ENCODE measurements around the gene ALAS1.

Gene ALAS1

GRCh38 chr3:52236424-52236886 is 38.5 kb downstream of the ALAS1 start:
- DNase-seq = no peak

- no peak for DNase-seq
Observed at GRCh38 chr3:52237006-52237656, 39.2 kb downstream of the ALAS1 start.

GRCh38 chr3:52237657-52238172 is 39.8 kb downstream of the ALAS1 start:
- DNase-seq = no peak

- DNase-seq = no peak
Observed at GRCh38 chr3:52238193-52238760, 40.3 kb downstream of the ALAS1 start.

DNA sequence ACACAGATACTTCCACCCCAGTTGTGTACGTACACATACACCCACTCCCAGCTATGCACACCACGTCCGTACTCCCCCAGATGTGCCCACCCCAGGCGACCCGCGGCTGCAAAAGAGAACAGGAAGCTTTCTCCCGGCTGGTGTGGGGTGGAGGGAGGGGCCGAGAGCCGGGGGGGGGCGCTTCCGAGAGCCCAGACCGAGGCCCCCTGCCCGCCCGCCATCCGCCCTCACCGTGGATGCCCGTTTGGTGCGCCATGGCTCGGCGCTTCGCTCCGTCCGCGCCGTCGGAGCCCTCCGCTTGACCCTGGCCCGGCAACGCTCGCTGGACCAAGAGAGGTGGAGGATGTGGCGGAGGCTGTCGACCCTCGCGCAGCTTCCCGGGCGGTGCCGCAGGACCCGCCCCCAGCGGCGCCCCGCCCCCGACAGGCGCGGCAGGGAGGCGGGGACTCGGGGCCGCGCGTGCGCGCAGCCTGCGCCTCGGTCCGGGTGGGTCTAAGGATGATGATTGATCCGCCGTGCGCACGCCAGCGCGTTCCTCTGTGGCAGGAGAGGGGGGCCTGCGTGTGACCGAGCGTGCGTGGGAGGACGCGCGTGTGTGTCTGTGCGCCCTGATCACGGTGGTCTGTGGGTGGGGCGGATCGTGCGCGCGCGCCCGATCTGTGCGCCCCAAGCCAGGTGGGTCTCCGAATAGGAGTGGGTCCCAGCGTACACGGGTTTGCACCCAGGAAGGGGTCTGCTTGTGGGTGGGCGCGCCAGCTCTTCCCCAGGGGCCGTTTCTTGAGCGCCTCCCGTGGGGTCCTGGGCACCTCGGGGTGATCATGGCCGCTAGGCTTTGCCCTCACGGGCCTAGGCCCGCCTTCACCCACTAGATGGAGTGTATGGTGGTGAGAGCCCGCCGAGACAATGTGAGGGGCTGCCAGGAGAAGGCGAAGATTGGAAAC is 41.1 kb downstream of the ALAS1 start, which contains the start of gene TWF2:
Gene TWF2 (minus strand): TSS at position 398 of the 941 bp plus-strand sequence. CDS start 142 bp downstream, at position 256.
- peak; percentile 76 to 87 (median 82) for DNase-seq

GRCh38 chr3:52240059-52240885 is 42.3 kb downstream of the ALAS1 start:
- peak in 2 of 5 experiments; percentile 26 to 88 for DNase-seq

- DNase-seq = peak in 1 of 5 experiments; percentile 73
Observed at GRCh38 chr3:52240886-52241370, 43.0 kb downstream of the ALAS1 start.

DNA sequence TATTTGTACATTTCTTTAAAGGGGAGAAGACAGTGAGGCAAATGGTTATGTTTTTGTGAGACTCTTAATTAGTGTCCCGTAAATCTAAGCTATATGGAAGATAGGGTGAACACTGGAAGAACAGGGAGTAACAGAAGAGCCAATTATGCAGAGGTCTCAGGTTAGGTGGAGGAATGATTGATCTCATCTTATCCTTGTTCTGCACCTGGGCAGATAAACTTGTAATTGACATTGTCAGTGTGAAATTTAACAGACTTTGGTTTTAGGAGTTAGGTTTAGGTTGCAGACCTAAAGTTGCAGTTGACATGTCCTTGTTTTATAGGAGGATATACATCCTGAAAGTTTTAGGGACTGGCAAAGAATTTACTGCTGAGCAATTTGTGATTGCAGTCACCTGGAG is 44.1 kb downstream of the ALAS1 start:
- no peak for DNase-seq

DNA sequence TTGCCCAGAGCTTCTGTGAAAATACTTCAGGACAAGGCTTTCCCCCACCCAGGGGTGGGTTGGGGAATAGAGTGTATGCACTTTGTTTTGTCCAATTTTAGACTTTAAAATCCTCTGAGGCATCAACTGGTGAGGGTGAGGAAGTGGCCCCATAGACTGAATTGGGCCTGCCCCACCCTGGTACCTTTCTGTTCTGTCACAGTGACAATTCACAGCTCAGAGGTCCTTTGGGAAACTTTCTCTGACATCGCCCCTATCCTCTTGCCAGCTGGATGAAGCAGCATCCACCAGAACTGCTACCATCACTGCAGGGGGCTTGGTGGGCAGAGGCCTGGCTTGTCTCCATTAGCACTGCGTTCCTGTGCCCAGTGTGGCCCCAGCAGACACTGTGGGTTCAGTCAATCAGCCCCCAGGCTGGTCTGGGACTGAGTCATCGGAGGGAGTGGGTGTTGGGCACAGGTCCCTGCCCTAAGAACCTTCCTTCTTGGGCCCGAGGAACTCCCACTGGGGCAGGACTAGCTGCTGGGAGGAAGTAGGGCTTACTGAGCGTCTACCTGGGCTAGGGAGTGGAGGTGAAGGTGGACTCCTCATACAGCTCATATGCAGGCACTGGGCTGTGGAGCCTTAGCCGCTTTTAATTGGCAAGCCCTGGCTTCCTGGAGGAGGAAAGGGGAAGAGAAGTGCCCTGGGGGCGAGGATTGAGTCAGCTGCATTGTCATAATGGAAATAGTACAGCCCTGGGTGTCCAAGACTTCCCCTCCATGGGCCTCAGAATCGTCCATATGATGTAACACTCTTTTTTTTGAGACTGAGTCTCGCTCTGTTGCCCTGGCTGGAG is 46.0 kb downstream of the ALAS1 start:
- DNase-seq = peak in 1 of 5 experiments; percentile 43

GRCh38 chr3:52245322-52246263 is 47.6 kb downstream of the ALAS1 start, which contains the start of gene PPM1M:
Gene PPM1M, plus strand, starts transcription at chr3:52245759. Its CDS starts 66 bp downstream, at chr3:52245825.
- DNase-seq = peak; percentile 39 to 88 (median 65)

DNA sequence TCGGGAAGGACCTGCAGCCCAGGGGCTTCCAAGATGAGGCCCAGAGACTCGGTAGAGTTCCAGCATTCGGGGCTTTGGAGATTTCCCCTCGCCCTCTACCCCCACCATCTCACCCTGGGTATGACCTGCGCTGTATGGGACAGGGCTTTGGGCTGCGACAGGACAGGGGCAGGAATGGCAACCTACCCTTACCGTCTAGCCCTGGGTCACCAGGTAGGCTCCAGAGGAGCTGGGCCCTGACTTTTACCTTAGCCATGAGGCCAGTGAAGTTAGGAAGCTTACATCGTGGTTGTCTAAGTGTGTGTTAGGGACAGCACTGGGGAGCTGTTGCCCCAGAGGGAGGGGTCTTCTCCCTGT is 48.3 kb downstream of the ALAS1 start:
- no peak for DNase-seq

- peak in 1 of 5 experiments; percentile 43 for DNase-seq
Observed at GRCh38 chr3:52246728-52247408, 48.9 kb downstream of the ALAS1 start.

DNA sequence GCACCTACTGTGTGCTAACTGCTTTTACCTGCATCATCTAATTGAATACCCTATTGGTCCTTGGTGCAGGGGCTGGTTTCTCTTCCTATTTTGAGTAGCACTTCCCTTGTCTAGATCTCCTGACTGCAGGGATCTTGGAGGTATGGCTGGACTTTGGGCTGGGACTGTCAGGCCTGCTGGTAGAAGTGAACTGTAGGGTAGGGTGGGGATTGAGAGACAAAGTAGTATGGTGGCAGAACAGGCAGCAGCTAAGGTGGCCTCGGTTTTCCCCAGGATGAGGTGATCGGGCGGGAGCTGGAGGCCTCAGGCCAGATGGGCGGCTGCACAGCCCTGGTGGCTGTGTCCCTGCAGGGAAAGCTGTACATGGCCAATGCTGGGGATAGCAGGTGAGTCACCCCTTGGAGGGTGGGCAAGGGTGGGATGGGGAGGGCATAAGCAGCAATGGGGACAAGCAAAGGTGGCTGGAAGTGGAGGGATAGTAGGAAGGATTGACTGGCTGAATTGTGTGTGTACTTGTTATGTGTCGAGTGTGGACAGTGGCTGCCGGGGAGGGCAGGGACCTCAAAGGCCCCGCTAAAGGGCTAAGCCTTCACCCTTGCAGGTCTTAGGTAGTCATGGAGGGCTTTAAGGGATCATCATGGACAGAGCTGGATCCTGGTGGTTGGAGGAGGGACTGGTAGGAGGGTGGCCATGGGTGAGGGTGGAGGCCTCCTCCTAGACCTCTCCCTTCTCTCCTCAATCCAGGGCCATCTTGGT is 49.6 kb downstream of the ALAS1 start:
- DNase-seq = no peak

DNA sequence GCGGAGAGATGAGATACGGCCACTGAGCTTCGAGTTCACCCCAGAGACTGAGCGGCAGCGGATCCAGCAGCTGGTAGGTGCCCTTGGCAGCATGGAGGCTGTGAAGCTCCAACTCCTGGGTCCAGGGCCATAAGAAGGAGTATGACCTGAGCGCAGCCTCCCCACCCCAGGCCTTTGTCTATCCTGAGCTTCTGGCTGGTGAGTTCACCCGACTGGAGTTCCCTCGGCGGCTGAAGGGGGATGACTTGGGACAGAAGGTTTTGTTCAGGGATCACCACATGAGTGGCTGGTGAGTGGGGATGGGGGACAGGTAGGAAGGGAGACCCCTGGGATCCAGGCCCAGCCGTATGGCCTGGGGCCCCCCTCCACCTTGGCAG is 50.2 kb downstream of the ALAS1 start:
- no peak for DNase-seq

- no peak for DNase-seq
Observed at GRCh38 chr3:52248816-52249547, 51.0 kb downstream of the ALAS1 start.

- DNase-seq = no peak
Observed at GRCh38 chr3:52249683-52250082, 51.7 kb downstream of the ALAS1 start.

- DNase-seq = no peak
Observed at GRCh38 chr3:52250122-52250521, 52.2 kb downstream of the ALAS1 start.
